HepG2 (cell line): Measurements from ENCODE around the gene SOCS7. TPM values are rescaled to one million over a fixed set of nuclear protein-coding genes. Genes with fewer than 3 reads are reported as not detected.

Source experiments
- ATAC-seq: fragments of 200-7000 bp; cut with Tn5 transposase; 3 replicates; pipeline ENCODE4 v1.9.1; 2020; ENCODE audit warnings: mild to moderate bottlenecking, moderate library complexity
- BruUV-seq: library from RNA; stranded (reverse); fragments of 400-500 nt; replicated peaks from 2 replicates; lab custom pipeline; 2021; lab: Mats Ljungman, UMichigan
- CTCF ChIA-PET: fragments of 300-600 bp; formaldehyde crosslinking; extraction: SDS; loops from one replicate; lab custom pipeline; 2021; ENCODE audit warnings: low total read pairs, inconsistent platforms, low intra/inter-chr PET ratio; lab: Yijun Ruan, JAX
- POLR2A ChIA-PET: fragments of 350-600 bp; sonication (Branson Sonifier 250); formaldehyde crosslinking; loops from one replicate; lab custom pipeline; 2020; ENCODE audit warnings: antibody characterized with exemption, inconsistent platforms; lab: Yijun Ruan, JAX
- DNase-seq: peaks from one replicate; pipeline ENCODE4 v3.0.0-alpha.2; 2015; ENCODE audit warnings: low spot score
- FAIRE-seq: peaks from 3 replicates; lab custom pipeline; 2011; peaks lifted over from hg19 to GRCh38; lab: Jason Lieb, UNC
- H2AFZ ChIP-seq: one replicate; pipeline ENCODE4 v1.6.1; 2011; ENCODE audit warnings: low read length, inconsistent platforms
- H3K27ac ChIP-seq: fragments of 300-600 bp; 3 replicates; pipeline ENCODE4 v1.8.0; 2011; ENCODE audit warnings: mixed run types, mild to moderate bottlenecking, mixed read lengths, low read length, inconsistent platforms; ENCODE audit not compliant: insufficient read depth; ENCODE audit errors: extremely low read length
- H3K27me3 ChIP-seq, 2 experiments: fragments of 200-600 bp in 1 of 2; 2 replicates in 1 of 2; 3 replicates in 1 of 2; pipeline versions ENCODE4 v1.6.0 to v1.8.0; 2011; ENCODE audit warnings: low read length in 2 of 2, mild to moderate bottlenecking in 2 of 2, moderate library complexity in 2 of 2, inconsistent platforms in 1 of 2; ENCODE audit not compliant: insufficient read depth in 2 of 2, control insufficient read depth in 1 of 2
- H3K36me3 ChIP-seq, 2 experiments: fragments of 200-600 bp in 1 of 2; replicated peaks in 1 of 2; 2 replicates in 1 of 2; 3 replicates in 1 of 2; pipeline versions ENCODE4 v1.5.1 to v1.8.0; 2011; ENCODE audit warnings: low read length in 2 of 2, inconsistent platforms in 1 of 2; ENCODE audit not compliant: insufficient read depth in 2 of 2, control insufficient read depth in 1 of 2
- H3K4me1 ChIP-seq: 2 replicates; pipeline ENCODE4 v1.5.1; 2012; ENCODE audit warnings: low read length, inconsistent platforms; ENCODE audit not compliant: insufficient read depth
- H3K4me2 ChIP-seq: 2 replicates; pipeline ENCODE4 v1.6.0; 2011; ENCODE audit warnings: low read depth, low read length, inconsistent platforms
- H3K4me3 ChIP-seq, 3 experiments: fragments of 200-600 bp in 1 of 3; sonication (generic), shearing (Covaris generic) in 1 of 3; replicated peaks in 1 of 3; 2 replicates each; pipeline ENCODE4 v1.5.1; 2011 to 2016; ENCODE audit warnings: low read length in 3 of 3, inconsistent platforms in 2 of 3, low read depth in 2 of 3, mild to moderate bottlenecking in 2 of 3, control low read depth in 1 of 3, mixed read lengths in 1 of 3; ENCODE audit not compliant: insufficient read depth in 1 of 3
- H3K79me2 ChIP-seq: one replicate; pipeline ENCODE4 v1.6.1; 2011; ENCODE audit warnings: low read length, inconsistent platforms; ENCODE audit not compliant: insufficient read depth
- H3K9ac ChIP-seq: 2 replicates; pipeline ENCODE4 v1.6.0; 2011; ENCODE audit warnings: mild to moderate bottlenecking, low read depth, low read length, inconsistent platforms; ENCODE audit not compliant: insufficient read depth
- H3K9me3 ChIP-seq: 2 replicates; pipeline ENCODE4 v1.5.1; 2012; ENCODE audit warnings: mild to moderate bottlenecking, low read length
- H4K20me1 ChIP-seq: 2 replicates; pipeline ENCODE4 v1.6.0; 2011; ENCODE audit warnings: inconsistent platforms, mild to moderate bottlenecking, low read length, moderate library complexity; ENCODE audit not compliant: insufficient read depth
- ATF7 ChIP-seq, 2 experiments: fragments of 450-650 bp in 1 of 2; sonication (generic) in 1 of 2; formaldehyde crosslinking in 1 of 2; IDR thresholded peaks; 2 replicates each; pipeline versions ENCODE4 v1.4.0 to v1.6.1; 2016 to 2020; ENCODE audit warnings: antibody characterized with exemption in 1 of 2, mild to moderate bottlenecking in 1 of 2, missing genetic modification reagents in 1 of 2
- CAMTA2 ChIP-seq: sonication (generic); formaldehyde crosslinking; IDR thresholded peaks from 2 replicates; pipeline ENCODE4 v1.4.0; 2020; ENCODE audit warnings: mild to moderate bottlenecking, missing genetic modification reagents, borderline replicate concordance
- GTF3A ChIP-seq: sonication (generic); formaldehyde crosslinking; conservative IDR thresholded peaks from 2 replicates; pipeline ENCODE4 v1.4.0; 2020; ENCODE audit warnings: mild to moderate bottlenecking, missing genetic modification reagents
- KDM6A ChIP-seq: IDR thresholded peaks from 2 replicates; pipeline ENCODE4 v1.6.1; 2016; ENCODE audit warnings: low read depth
- NCOA1 ChIP-seq: sonication (generic); formaldehyde crosslinking; IDR thresholded peaks from 2 replicates; pipeline ENCODE4 v1.9.0; 2021; ENCODE audit warnings: missing genetic modification reagents
- TMF1 ChIP-seq: sonication (generic); formaldehyde crosslinking; IDR thresholded peaks from 2 replicates; pipeline ENCODE4 v1.8.1; 2022; ENCODE audit warnings: low read depth, missing genetic modification reagents
- ZBTB21 ChIP-seq: sonication (generic); formaldehyde crosslinking; IDR thresholded peaks from 2 replicates; pipeline ENCODE4 v1.4.0; 2020; ENCODE audit warnings: missing genetic modification reagents
- ZNF441 ChIP-seq: sonication (generic); formaldehyde crosslinking; IDR thresholded peaks from 2 replicates; pipeline ENCODE4 v1.7.0; 2021; ENCODE audit warnings: missing genetic modification reagents, borderline replicate concordance
- ZNF510 ChIP-seq: sonication (generic); formaldehyde crosslinking; IDR thresholded peaks from 2 replicates; pipeline ENCODE4 v1.4.0; 2020; ENCODE audit warnings: low read depth, mild to moderate bottlenecking, missing genetic modification reagents
- WGBS: methylation state at CpG from one replicate; pipeline ENCODE4 v1.1.6; 2017; ENCODE audit warnings: low lambda C conversion rate; 5-methylcytosine and 5-hydroxymethylcytosine counted together
- in situ Hi-C: cut with HindIII; loops from 2 replicates; pipeline ENCODE4 v1.10.0; 2017; ENCODE audit warnings: low pct_unique_long_range_greater_than_20kb; ENCODE audit not compliant: extremely low pct_ligation_motif_present
- intact Hi-C: fragments of 100-400 bp; cut with micrococcal nuclease; formaldehyde crosslinking; loops from one replicate; pipeline ENCODE4 v1.10.0; 2022; ENCODE audit not compliant: unreplicated experiment
- polyA plus RNA-seq, 8 experiments: library from polyadenylated mRNA; depleted of rRNA in 3 of 8; stranded (reverse) in 7 of 8; unstranded in 1 of 8; fragments of >200 nt; fragmentation: Illumina TruSeq in 4 of 8; extraction: Trizol in 4 of 8; gene quantifications; 2 replicates each; pipeline versions ENCODE4 v1.2.1 to v1.2.3, GENCODE V29; 2011 to 2016; ENCODE audit warnings: low read depth in 4 of 8, missing spikeins in 1 of 8, mixed read lengths in 1 of 8; ENCODE audit not compliant: insufficient read depth in 1 of 8
- total RNA-seq, 5 experiments: library from RNA; depleted of rRNA; stranded (reverse); fragments of >200 nt; fragmentation: Illumina TruSeq; extraction: Trizol; gene quantifications; 2 replicates each; pipeline ENCODE4 v1.2.3, GENCODE V29; 2016; ENCODE audit warnings: low read depth in 1 of 5
- TF ChIP-seq, protein P1 (sequence below): sonication (generic); formaldehyde crosslinking; IDR thresholded peaks from 2 replicates; pipeline ENCODE4 v1.5.0; 2020; ENCODE audit warnings: mild to moderate bottlenecking, missing genetic modification reagents, borderline replicate concordance
- TF ChIP-seq, protein P2 (sequence below): sonication (generic); formaldehyde crosslinking; IDR thresholded peaks from 2 replicates; pipeline ENCODE4 v1.5.1; 2020; ENCODE audit warnings: missing genetic modification reagents, mild to moderate bottlenecking, borderline replicate concordance
- TF ChIP-seq, protein P3 (sequence below): sonication (generic); formaldehyde crosslinking; IDR thresholded peaks from 2 replicates; pipeline ENCODE4 v1.5.0; 2020; ENCODE audit warnings: missing genetic modification reagents

The SOCS7 gene
- total and polyA plus RNA-seq, 2 of the 13 experiments (the other 11 are each of a cell fraction or from before 2014, with no cell fraction given): 19.2 to 24.2 TPM

DNA sequence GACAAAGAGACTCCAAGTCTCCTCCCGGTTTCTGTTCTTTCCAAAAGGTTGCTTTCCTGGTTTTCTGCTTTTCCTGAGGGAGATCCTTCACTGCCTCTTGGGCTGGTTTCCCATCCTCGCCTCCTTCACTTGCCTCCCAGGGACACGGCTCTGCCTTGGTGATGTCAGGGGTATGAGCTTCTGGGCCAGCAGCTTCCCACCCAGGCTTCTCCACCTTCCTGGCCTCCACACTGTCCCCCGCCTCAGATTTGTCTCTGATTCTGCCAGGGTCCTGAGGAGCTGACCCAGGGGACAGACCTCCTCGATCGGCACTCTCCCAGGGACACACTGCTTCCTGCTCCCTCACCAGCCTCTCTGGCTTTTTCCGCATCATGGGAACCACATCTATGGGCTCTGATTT, 22.4 kb upstream of the SOCS7 start:
- no peak overlapping the region for H3K4me2 ChIP-seq
- H3K9ac ChIP-seq: no peak overlapping the region
- ATAC-seq: no peak
- ChIA-PET POLR2A (no interaction called here), CTCF (no interaction called here)
- H3K4me1 ChIP-seq: peaks cover 8% of the 10 kb centered on the region
- intact Hi-C loops (no loop called here), in situ Hi-C loops (no loop called here)
- H3K79me2 ChIP-seq: no peaks in the 10 kb centered on the region
- no peaks in the 10 kb centered on the region for H4K20me1 ChIP-seq
- H2AFZ ChIP-seq: no peak overlapping the region
- TF ChIP-seq ZNF441: no peak
- no peak for TF ChIP-seq ZBTB21
- TF ChIP-seq TMF1 (CRISPR knock-in tag): no peak
- no peaks in the 10 kb centered on the region for H3K36me3 ChIP-seq
- peaks cover 23 to 52% of the 10 kb centered on the region in 2 experiments for H3K27me3 ChIP-seq
- WGBS: 59% methylated on average over 7 of the region's 7 CpGs
- no TSS peak for BruUV-seq
- H3K9me3 ChIP-seq: no peaks in the 10 kb centered on the region
- H3K4me3 ChIP-seq: no peak overlapping the region
- no peak overlapping the region for H3K27ac ChIP-seq
- no peak for DNase-seq
- FAIRE-seq: no peak

DNA sequence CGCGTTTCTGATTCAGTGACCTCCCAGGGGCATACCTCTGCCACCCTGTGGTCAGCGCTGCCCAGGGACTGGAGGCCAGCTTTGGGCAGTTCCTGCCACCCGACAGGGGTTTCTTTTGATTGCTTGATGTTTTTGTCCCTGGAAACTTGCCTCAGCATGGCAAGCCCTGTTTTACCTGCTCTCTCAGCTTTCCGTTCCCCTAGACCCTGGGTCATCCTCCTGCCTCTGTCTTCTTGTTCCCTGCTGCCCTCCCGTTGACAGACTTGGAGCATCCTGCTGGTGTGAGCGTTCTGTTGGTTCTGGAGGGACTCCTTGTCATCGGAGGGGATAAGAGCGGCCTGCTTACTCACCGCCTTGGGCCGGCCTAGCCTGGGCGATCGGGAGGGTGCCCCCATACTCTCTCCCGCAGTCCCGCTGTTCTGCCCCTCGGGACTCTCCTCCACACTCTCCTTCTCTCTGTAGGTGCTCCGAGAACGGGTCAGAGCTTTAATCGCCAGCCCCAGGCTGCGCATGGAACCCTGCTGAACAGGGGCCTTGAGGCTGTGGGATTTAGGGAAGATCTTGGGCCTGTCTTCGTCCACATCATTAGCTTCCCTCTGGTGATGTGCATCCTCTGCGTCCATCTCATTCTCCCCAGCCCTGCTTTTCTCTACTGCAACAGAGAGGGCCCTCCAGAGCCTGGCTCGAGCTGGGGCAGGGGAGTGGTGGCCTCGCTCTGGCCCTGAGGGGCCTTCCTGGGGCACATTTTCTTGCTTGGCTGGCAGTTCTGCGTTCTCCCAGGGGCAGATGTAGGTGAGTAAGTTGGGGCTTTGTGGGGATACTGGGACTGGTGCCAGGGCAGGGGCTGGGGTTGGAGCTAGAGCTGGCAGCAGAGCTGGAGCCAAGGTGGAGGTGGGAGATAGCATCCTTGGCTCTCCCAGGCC, 21.6 kb upstream of the SOCS7 start:
- H4K20me1 ChIP-seq: no peaks in the 10 kb centered on the region
- in situ Hi-C loops: no loop called here
- H3K9me3 ChIP-seq: no peaks in the 10 kb centered on the region
- H3K79me2 ChIP-seq: no peaks in the 10 kb centered on the region
- DNase-seq: no peak
- POLR2A ChIA-PET: interaction anchor here (1.5 to 1.8 kb wide), 3 partner anchors 8 to 84 kb away, joined by 5 to 8 read pairs (median 5); no protein-coding TSS in a partner anchor
- FAIRE-seq: no peak
- 0 out of 2 replicates have a peak, but pooled peaks cover under 1% of the 10 kb centered on the region for H3K4me1 ChIP-seq
- H3K9ac ChIP-seq: no peak overlapping the region
- WGBS: 62% methylated on average over 20 of the region's 25 CpGs
- intact Hi-C loops: no loop called here
- no peak overlapping the region for H2AFZ ChIP-seq
- H3K4me2 ChIP-seq: no peak overlapping the region
- no TSS peak for BruUV-seq
- H3K27ac ChIP-seq: no peak overlapping the region
- CTCF ChIA-PET: no interaction called here
- no peak overlapping the region for H3K4me3 ChIP-seq
- ATAC-seq: peak; percentile 2; the same call in 2 of the 3 replicates
- no peaks in the 10 kb centered on the region for H3K36me3 ChIP-seq
- H3K27me3 ChIP-seq: peaks cover 23 to 59% of the 10 kb centered on the region in 2 experiments
- TF ChIP-seq, protein P1, sequence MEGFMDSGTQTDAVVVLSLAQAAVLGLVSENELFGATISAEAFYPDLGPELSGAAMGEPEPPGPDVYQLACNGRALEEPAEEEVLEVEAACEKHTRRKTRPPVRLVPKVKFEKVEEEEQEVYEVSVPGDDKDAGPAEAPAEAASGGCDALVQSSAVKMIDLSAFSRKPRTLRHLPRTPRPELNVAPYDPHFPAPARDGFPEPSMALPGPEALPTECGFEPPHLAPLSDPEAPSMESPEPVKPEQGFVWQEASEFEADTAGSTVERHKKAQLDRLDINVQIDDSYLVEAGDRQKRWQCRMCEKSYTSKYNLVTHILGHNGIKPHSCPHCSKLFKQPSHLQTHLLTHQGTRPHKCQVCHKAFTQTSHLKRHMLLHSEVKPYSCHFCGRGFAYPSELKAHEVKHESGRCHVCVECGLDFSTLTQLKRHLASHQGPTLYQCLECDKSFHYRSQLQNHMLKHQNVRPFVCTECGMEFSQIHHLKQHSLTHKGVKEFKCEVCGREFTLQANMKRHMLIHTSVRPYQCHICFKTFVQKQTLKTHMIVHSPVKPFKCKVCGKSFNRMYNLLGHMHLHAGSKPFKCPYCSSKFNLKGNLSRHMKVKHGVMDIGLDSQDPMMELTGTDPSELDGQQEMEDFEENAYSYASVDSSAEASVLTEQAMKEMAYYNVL (CRISPR knock-in tag): no peak
- TF ChIP-seq NCOA1 (CRISPR knock-in tag): no peak
- no peak for TF ChIP-seq CAMTA2
- no peak for TF ChIP-seq ATF7 (IDR thresholded peaks at IDR 0.05)
- TF ChIP-seq ATF7 (CRISPR knock-in tag; IDR thresholded peaks at IDR 0.05): no peak
- TF ChIP-seq GTF3A: no peak
- TF ChIP-seq, protein P2, sequence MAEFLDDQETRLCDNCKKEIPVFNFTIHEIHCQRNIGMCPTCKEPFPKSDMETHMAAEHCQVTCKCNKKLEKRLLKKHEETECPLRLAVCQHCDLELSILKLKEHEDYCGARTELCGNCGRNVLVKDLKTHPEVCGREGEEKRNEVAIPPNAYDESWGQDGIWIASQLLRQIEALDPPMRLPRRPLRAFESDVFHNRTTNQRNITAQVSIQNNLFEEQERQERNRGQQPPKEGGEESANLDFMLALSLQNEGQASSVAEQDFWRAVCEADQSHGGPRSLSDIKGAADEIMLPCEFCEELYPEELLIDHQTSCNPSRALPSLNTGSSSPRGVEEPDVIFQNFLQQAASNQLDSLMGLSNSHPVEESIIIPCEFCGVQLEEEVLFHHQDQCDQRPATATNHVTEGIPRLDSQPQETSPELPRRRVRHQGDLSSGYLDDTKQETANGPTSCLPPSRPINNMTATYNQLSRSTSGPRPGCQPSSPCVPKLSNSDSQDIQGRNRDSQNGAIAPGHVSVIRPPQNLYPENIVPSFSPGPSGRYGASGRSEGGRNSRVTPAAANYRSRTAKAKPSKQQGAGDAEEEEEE: no peak
- no peak for TF ChIP-seq KDM6A (CRISPR knock-in tag)
- TF ChIP-seq ZNF510 (CRISPR knock-in tag): no peak
- TF ChIP-seq, protein P3, sequence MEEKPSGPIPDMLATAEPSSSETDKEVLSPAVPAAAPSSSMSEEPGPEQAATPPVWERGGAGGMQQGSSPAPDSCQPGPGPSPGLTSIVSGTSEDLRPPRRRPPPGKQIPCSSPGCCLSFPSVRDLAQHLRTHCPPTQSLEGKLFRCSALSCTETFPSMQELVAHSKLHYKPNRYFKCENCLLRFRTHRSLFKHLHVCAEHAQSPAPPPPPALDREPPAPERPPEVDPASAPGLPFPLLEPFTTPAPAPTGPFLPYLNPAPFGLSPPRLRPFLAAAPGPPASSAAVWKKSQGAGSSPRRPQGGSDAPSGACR: no peak
